T-helper 1 cell treated with Interleukin-12 subunit alpha and Interleukin-12 subunit beta and Interleukin-4 antibody, amounts not matched to agents 30 ng/mL and 1 ng/mL, for 36 hours (primary cell): ENCODE data around the gene POU6F2. TPM values are rescaled to one million over a fixed set of nuclear protein-coding genes. Genes with fewer than 3 reads are reported as not detected.
"Not testable (repeated sequence)": the region's sequence is repeated elsewhere in the genome, so short reads cannot be mapped to it uniquely, and the experiment has no call there.

Experiments
- intact Hi-C: fragments of 100-400 bp; cut with micrococcal nuclease; formaldehyde crosslinking; loops from one replicate; pipeline ENCODE4 v1.15.1; 2024
- total RNA-seq: library from RNA; stranded (reverse); gene quantifications from 2 replicates; pipeline ENCODE4 v1.2.3, GENCODE V29; 2022

The POU6F2 gene
- total RNA-seq, 1 donor from 2014 or later: 0.32 TPM

DNA sequence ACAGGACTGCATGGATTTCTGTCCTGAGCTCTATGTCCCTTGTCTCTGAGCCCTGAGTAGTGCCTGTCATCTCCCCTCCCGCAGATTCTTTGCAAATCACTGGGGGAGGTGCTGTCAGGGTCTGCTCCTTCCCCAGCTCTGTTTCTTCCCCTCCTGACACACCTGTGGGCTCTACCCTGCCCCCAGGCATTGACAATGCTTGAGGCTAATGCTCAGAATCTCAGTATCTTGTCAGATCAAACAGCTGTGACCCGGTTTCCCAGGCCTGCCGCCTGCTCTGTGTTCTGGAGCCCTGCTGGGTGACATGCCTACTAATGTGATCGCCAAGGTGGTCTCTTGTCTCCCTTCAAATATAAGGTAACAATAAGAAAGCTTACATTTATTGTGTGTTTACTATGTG is 209.0 kb downstream of the POU6F2 start:
- intact Hi-C loops: no loop called here

DNA sequence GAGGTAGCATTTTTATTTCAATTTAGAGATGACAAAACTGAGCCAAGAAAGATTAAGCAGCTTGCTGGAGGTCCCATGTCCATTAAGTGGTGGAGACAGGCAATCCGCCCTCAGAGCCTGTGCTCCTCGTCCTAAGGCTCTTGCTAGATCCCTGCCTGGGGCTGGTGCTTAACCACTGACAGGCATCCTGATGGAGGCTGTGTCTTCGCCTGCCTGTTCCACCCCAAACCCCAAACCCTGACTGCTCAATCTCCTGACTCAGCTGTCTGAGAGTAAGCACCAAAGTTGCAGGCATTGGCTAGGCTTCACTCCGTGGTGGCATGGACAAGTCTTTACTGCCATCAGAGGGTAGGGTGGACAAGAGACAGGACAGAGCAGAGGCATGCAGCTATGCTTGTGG is 209.4 kb downstream of the POU6F2 start:
- intact Hi-C loops: no loop called here

DNA sequence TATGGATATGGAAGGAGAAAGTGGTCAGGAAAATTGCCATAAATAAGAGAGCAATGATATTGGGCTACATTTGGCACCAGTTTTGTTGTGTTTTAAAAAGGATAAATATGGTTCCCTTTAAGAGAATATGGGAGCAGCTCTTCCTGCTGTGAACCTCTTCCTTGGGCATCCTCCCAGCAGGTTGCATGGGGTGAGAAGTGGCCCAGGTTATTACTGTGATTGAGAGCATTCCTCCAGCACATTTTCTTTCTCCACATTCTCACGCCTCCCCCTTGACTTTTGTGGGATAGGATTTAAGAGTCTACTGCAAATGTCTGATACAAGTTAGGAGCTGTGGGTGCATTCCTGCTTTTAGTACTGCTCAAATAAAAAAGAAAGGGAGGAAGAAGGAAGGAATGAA is 214.8 kb downstream of the POU6F2 start:
- intact Hi-C loops: no loop called here

DNA sequence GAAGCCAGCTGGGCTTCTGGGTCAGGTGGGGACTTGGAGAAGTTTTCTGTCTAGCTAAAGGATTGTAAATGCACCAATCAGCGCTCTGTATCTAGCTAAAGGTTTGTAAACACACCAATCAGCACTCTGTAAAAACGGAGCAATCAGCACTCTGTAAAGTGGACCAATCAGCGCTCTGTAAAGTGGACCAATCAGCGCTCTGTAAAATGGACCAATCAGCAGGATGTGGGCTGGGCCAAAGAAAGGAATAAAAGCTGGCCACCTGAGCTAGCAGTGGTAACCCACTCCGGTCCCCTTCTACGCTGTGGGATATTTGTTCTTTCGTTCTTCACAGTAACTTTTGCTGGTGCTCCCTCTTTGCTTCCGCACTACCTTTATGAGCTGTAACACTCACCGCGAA is 216.7 kb downstream of the POU6F2 start:
- intact Hi-C loops: not testable (repeated sequence)

DNA sequence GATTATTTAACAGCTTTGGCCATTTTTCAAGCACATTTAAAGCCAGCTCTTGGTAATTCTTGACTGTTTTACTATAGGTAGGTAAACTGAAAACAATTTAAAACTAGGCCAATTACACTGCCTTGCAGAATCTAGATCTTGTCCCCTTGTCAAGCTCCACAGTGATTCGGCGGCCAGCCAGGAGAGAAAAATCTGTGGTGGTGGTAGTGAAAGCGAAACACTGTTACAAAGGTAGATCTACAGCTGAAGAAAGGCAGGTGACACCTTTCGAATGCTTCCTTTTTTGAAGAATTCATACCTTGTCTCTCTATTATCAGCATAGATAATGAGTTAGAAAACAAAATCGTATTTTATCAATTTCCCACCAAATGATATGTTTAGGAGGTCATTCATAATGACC is 218.3 kb downstream of the POU6F2 start:
- intact Hi-C loops: no loop called here

DNA sequence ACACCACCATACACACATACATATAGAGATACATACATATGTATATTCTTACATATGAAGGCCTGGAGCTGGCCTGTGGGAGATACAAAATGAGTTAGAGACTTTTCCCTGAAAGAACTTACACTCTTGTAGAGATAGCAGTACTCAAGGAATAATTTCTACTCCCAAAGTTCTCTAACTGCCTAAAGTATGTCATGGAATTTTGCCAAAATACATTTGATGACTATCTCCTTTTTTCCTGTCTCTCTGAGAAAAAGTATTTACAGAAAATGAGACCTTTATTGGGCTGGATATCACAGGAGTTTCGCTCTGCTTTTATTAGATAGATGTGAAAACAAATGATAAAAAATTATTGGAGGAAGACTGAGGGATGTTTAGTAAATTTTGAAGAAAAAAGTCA is 220.1 kb downstream of the POU6F2 start:
- intact Hi-C loops: no loop called here

DNA sequence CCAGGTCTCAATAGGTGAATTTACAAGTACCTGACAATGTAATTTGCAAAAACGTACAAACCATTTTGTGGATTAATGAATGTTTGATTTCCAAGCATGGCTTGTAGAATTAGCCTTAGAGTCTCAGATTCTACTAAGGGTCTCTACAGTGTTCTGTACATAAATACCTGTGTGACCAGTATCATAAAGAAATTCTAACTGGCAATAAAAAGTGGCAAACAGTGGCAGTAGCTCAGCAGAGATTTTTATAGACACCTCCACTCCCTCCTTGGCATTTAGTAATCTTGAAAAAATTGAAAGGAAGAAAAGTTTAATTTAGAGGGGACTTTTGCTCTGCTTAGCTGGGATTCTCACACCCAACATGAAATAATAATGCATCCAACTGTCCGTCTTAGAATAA is 220.8 kb downstream of the POU6F2 start:
- intact Hi-C loops: no loop called here

DNA sequence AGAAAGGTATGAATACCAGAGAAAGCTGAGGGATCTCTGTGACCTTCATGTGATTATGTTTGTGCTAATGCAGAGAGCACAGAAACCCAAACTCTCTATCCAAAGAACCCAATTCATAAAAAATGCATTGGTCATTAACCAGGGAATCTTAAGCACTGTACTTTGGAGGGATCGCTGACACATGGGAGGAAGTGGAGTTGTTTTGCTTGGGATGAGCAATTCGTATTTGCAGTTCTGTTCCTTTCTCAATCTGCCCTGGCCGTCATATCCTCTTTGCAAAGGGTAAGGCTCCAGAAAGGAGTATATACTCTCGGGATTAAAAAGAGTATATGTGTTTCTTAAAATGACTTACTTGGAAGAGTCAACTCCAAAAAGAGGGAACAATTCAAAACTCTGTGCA is 221.3 kb downstream of the POU6F2 start:
- intact Hi-C loops: no loop called here

DNA sequence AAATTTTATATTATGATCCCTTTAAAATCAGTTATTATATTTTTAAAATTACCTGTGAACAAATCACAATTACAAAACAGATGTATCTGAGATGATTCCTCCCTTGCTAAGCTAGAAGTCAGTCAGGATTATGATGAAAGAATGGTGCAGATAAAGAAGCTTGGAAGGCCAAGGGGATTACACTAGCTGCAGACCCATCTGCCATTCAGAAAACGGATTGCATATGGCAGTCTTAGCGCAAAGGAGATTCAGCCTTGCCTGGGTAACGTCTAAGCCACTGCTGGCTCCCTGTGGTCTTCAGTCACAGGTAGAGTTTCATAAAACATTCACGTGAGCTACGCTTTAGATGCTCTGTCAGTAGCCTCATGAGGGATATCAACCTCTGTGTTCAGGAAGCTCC is 222.2 kb downstream of the POU6F2 start:
- intact Hi-C loops: no loop called here

DNA sequence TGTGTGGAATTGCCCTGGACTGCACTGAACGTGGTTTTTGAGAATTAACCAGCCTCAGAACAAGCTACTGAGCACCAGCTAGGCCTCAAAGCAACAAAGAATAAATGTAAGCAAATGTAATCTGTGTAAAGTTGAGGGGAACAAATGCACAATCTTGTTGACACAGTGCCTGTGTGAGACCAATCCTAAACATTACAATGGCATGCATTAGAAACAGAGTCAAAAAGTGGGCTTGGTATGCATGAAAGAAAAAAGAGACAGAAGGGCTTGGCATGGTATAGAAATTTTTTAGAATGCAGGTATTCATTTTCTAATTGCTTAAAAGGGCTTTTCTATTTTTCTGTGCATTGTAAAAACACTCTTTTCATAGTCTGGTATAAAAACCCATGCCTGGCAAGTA is 224.3 kb downstream of the POU6F2 start:
- intact Hi-C loops: no loop called here

DNA sequence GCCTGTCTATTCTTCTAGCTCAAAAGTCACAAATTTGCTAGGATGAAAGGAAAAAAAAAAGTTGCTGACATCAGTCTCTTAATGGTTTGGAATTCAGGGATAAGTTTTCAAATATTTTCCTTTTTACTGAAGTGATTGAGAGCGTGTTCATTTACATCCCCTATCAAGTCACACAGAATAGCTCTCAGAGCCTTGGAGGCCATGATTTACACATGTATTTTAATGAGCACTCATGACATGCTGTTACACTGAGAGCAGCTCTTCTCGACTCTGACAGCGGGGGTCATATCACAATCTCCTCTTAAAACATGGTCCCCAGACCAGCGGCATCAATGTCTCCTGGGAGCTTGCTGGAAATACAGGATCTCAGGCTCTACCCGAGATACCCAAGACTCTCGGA is 232.7 kb downstream of the POU6F2 start:
- intact Hi-C loops: no loop called here

DNA sequence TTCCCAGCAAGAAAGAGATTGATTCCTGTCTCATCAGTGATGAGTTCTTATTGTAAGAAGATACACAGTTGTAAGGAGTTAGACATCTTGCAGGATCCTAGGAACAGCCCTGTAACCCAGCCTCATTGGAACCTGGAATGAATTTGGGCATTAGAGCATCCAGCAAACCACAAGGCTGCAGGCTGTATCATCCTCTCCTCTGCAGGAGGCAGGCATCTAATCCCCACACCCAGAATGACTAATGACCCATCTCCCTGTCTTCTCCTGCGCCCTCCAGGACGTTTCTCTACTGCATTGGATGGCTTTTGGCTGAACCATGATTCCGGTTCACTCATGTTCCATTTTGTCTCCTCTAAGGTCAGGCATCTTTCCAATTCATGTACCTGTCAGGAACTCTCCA is 233.9 kb downstream of the POU6F2 start:
- intact Hi-C loops: no loop called here

DNA sequence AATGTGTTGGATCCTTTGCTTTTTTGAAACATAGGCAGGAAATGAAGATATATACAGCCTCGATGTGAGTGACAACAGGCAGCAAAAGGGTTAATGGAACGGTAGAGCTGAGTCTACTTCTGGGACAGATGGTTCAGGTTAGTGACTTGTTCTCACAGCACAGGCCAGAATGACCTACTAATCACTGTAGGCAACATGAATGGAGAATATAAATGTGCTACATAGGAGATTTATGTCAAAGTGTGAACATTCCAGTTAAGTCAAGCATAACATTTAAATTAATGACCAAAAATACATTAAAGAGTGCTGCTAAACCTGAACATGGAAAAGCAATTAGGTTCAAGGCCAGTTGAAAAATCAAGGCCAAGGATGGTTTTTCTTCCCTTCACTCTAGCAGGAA is 235.2 kb downstream of the POU6F2 start:
- intact Hi-C loops: no loop called here

DNA sequence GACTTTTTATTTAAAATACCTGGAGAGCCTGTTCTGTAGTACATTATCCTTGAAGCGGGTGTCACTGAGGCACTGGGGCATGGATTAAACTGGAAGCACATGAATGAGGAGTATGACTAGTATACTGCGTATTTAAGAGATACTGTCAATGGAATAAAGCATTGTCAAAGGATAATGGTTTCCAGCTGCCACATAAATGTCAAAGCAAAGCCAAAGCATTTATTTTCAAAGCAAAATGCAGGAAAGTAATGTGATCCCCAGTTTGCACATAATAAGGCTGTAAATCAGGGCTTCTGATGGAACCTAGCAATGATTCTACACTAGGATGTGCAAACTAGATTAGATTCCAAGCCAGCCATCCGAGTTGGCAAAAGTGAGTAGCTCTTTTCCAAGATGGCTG is 240.1 kb downstream of the POU6F2 start:
- intact Hi-C loops: no loop called here

DNA sequence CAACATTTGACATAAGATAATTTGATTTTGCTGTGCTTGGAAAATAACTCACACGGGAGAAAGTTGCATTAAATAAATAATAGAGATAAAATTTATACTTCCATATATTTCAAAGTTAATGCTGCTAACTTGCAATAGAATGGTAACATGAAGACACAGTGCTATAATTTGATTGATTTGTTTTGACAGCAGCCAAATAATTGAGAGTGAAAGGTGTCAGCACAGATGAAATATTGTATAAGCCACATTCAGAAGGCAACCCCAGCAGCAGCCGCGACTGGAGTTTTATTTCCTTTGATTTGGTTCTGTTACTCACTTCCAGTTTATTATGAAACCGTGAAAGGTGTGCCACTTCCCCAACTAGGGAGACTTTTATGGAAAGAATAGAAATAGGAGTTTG is 242.2 kb downstream of the POU6F2 start:
- intact Hi-C loops: no loop called here

DNA sequence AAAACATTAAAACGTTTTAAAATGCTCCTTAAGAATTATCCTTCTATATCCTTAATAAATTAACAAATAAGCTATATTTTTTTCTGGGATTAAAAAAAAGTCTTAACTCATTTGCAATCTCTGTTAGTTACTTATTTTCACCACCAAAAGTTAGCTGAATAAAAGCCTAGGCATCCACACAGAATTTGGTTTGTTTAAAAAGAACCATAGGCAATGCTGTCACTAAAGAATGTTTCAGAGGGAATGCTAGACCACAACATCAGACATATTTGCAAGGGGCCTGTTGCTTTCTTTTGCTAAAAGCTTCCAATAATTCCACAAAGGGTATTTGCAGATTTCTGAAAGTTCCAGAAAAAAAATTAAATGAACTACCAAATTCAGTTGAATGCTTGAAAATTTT is 244.2 kb downstream of the POU6F2 start:
- intact Hi-C loops: no loop called here

DNA sequence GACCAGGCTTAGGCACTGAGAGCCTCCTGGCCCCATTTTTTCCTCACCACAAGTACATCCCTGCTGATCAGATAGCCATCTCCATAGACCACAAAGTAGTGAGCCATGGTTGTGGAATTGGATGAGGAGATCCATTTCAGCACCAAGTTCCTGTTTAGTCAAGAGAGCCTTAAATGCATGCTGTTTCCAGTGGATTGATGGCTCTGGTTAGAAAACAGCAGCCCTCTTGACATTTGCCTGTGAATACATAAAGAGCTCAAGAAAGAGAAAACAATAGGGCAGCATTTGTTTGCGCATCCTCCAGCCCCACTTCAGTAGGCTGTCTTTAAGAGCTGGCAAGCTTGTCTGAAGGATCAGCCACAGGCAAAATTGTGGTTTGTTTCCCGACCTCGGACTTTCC is 251.2 kb downstream of the POU6F2 start:
- intact Hi-C loops: no loop called here

DNA sequence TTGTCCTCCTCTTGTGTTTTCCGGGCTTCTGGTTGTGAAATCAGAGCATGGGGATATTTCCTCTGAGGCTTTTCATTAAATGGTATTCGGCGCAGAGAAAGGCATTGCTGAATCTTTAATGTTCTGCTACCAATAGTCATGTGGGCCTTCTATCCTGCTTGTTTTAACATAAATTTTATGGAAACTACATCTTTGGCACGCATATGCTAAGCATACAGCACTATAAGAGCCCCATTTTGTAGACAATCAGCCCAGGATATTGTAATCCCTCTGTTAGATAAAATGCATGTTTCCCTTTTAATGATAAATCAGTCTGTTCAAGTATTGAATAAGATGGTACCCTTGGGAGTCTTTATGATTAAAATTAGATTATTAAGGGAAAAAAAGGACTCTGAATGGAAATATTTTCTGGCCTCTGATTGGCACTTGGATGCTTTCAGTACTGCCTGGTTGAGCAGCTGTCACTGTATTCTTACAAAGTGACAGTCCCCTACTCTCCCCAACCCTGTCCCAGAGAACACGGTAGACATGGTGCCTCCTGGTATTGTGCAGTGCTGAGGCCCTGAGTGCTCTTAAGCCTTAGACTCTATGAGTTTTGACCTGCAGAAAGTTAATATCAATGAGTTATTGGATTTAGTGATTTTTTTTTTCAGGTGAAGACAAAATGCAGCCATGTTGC is 256.3 kb downstream of the POU6F2 start:
- intact Hi-C loops: no loop called here

DNA sequence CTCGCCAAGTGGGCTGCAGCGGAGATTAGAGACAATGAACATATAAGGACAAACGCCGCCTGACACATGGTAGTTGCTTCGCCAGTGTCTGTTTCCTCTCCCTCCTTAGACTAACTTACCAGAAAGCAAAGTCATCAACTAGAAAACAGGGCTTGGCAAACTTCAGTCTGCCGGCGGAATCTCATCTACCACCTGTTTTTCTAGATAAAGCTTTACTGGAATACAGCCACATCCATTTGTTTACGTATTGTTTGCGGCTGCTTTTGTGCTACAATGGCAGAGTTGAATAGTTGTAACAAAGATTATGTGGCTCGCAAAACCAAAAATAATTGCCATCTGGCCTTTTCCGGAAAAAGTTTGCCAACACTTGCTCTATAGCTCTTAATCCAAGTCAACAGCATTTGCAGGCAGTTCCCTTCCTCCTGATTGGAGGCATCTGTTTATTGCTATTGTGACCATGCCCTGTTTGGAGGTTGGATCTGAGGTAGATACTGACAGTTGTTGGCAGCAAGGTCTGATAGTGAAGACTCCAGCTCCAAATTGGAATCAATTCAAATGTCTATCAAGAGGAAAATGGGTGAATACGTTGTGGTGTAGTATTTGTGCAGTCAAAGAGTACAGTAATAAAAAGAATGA is 260.6 kb downstream of the POU6F2 start:
- intact Hi-C loops: no loop called here

DNA sequence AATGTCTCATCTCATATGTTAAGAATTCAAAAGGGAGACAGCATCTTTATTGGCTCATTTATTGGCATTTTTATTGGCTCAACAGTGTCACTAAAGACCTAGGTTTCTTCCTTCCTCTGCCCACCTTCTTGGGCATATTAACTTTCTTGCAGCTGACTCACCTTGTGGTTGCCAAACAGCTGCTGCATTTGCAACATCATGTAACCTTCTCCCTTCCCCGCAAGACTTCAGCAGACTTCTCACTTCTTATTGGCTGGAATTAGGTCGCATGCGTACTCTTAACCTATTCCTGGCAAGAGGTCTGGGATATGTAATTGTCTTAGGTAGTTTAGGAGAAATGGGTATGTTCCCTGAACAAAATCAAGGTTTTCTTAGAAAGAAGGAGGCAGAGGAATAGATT is 263.2 kb downstream of the POU6F2 start:
- intact Hi-C loops: no loop called here

DNA sequence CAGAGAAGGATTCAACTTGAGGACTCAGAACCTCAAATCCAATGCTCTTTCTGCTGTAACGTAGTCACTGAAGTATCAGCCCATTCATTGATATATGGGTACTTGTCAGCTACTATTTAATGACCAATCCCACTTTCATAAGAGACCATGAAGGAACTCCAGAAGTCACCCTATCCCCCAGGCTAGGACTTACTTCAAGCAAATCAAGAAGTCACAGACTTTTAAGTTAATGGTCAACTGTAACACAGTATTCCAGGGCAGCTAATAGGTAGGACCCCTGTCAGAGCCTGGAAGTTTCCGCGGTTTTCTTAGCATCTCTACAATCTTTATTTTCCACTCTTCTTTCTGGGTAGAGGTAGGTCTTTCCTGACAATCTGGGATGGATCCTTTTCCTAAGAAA is 269.9 kb downstream of the POU6F2 start:
- intact Hi-C loops: no loop called here

DNA sequence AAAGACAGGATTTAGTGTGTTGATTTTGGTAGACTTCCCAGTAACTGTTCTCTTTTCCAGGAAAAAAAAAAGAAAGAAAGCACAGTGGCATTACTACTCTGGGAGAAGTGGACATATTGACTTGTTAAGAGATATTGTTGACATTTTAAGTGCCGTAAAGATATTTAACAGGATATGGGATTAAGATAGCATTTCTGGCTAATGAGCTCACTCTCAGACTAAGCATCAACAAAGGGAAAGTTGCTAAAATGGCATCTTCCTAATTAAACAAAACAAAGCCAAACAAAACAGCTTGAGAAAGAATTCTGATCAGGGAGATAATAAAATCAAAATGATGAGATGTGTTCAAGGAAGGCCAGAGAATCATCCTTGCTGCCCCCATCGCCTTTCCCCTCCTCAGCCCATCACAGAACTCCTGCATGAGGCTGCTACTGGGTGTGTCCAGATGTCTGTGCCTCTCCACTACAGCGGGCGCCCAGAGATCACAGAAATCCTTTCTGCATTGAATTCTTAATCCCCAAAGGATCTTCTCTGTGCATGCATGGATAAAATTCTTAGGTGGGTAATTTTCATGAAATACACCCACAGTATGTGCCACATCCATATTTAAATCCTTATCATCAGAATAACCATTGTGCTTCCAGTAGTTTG is 270.5 kb downstream of the POU6F2 start:
- intact Hi-C loops: no loop called here

DNA sequence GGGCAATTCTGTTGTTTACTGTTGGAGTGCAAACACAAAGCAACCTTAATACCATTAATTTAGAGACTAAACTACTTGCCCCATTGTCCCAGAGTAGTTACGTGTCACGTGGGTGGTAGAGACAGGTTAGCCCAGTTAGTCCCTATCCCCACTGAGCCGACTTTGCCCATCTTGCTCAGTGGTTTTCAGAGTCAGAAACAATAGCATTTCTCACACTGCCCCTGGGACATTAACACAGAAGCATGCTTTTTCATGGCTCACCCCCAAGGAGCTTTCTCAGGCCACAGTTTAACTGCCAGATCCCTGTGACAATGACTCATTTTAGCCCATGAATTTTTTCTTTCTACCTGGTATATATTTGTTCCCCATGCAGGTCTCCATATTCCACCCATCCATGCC is 271.0 kb downstream of the POU6F2 start:
- intact Hi-C loops: no loop called here
